Mesenteric fat pad (tissue), 1 donor: ENCODE results near the gene MED19. TPM values are rescaled to one million over a fixed set of nuclear protein-coding genes. Genes with fewer than 3 reads are reported as not detected.
"Not testable (repeated sequence)": the region's sequence is repeated elsewhere in the genome, so short reads cannot be mapped to it uniquely, and the experiment has no call there.

Source experiments
- DNase-seq: peaks from one replicate; pipeline ENCODE4 v3.0.0-alpha.2; 2020; ENCODE audit warnings: low spot score
- long read RNA-seq: library from polyadenylated mRNA; unstranded; transcript quantifications from one replicate; pipeline ENCODE4 v2.0.0, GENCODE V29; 2020
- total RNA-seq: library from RNA; stranded (reverse); fragmentation: NEBNext Ultra II Directional; extraction: Animal tissue kit (Norgen Biotek cat#: 25700); gene quantifications from one replicate; pipeline ENCODE4 v1.2.1, GENCODE V29; 2021
- donor health status: DM: yes; HTN: yes; CAD: no.

The MED19 gene, protein sequence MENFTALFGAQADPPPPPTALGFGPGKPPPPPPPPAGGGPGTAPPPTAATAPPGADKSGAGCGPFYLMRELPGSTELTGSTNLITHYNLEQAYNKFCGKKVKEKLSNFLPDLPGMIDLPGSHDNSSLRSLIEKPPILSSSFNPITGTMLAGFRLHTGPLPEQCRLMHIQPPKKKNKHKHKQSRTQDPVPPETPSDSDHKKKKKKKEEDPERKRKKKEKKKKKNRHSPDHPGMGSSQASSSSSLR
- total RNA-seq: 14.4 TPM
- long read RNA-seq, transcript MED19-202 (5 exons, 1,203 nt): major isoform, 8 of 15 reads
- long read RNA-seq, partial matches to known transcripts: 1 of 15 reads
- long read RNA-seq, other reads (novel, unspliced or antisense): 3 of 15 reads

DNA sequence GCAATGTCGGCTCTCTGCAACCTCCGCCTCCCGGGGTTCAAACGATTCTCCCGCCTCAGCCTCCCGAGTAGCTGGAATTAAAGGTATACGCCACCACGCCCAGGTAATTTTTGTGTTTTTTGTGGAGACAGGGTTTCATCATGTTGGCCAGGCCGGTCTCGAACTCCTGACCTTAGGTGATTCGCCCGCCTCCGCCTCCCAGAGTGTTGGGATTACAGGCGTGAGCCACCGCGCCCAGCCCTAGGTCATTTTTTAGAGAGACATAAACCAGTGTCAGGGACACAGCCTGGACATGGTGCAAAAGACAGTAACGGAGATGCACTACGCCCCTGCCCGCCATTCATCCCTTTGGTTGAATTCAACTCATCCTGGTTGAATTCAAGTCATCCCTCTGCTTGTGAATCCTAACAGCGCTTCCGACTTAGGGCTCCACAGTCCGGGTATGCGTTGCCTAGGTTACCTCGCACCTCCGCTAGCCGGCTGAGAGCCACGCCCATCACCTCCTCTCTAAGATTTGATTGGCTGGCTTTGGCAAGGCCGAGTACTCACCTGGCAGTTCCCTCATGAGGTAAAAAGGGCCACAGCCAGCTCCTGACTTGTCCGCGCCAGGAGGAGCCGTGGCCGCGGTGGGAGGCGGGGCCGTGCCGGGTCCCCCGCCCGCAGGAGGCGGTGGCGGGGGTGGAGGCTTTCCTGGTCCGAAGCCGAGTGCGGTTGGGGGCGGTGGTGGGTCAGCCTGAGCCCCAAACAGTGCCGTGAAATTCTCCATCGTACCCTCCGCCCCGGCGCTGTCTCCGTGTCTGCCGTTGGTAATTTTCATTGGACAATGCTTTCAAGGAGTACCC lies at the start of gene MED19:
TSS of gene MED19 (minus strand) at position 802 of the 842 bp plus-strand sequence. CDS start at position 766, 36 bp downstream.
- DNase-seq: peak; percentile 92

DNA sequence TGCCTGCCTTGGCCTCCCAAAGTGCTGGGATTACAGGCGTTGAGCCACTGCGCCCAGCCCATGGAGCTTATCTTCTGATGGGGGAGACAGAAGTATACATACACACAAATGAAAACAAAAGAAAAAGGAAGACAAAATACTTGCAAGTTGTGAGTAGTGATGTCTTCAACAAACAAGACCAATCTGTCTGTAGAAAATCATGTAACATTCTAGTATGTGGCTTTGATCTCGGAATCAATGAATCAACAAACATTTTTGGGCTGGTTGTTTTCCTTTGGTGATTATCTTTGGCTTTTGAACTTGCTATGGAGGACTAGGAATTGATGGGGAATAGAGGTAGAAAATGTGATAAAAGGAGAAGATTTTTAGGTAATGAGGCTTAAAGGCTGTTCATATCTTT lies 46.2 kb upstream of the MED19 start:
- no peak for DNase-seq

DNA sequence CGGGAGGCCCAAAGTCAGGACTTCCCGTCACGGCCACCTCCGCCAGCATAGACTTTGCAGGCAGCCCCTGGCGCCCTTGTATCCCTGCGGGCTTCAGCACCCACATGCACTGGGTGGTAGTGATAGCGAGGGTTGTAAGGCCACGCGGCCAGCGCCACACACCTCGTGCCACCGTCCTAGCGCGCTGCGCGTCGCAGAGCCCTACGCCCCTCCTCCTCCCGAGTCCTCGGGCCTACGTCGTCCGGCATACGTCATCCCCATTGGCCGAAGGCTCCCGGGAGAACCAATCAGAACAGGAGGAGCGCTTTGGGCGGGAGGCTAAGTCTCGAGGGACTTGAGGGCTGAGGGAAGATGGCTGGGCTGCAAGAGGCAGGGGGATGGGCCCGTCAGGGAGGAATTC lies 40.9 kb upstream of the MED19 start:
- no peak for DNase-seq

DNA sequence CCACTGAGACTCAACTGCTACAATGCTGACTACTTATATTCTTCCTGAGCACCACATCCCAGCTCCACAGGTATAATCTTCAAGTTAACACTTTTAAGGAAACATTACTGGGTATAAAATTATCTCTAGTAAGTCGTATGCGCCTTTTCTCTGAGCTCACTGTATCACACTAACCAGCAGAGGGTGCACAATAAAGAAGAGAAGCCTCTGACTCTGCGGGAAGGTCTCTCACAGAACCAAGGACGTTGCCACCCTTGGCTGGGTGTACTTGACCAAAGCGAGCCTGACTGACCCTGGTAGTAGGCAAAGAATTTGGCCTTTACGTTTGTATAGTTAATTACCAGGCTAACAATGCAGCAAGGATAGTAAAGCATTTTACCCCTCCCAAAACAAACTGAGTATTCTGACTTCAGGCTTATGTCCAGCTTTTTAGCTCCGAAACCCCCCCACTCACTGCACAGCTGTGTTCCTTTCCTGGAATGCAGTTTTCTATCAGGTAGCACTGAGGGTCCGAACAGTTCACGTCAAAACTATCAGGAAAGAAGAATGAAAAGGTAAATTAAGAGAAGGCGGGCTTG lies 39.8 kb upstream of the MED19 start, which contains the start of gene BTBD18:
TSS of gene BTBD18 (minus strand) at position 144 of the 578 bp plus-strand sequence. CDS start 631 bp downstream, outside the sequence.
- no peak for DNase-seq

DNA sequence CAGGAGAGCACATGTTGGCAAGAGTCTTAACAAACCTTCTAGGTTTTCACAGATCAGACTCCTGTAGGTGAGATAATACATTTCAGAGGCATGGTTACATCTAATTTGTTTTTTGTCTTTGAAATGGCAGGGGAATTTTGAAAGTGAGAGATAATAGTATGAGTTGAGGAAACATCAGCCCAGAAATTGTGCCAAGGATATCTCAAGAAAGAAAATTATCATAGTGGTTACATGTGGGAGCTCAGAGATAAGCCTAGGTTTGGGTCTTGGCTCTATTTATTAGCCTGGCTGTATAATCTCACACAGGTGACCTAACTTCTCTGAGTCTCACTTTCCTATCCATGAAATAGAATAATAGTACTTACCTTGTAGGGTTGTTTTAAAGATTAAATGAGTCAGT lies 39.2 kb upstream of the MED19 start:
- DNase-seq: no peak

DNA sequence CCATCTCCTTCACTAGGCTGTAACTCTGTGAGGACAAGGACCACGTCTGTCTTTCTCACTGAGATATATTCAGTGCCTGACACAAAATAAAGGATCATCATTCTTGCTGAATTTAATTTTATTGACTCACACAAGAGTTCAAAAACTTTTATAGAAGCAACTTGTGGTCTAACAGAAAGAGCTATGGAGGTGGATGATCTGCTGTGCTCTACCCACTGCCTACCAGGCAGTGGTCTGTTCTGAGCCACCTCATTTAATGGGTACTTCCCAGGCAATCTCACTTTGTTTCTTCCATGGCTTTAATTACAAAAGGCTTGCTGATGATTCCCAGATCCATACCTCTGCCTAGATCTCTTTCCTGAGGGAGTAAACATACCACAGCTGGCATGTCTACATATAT lies 34.9 kb upstream of the MED19 start:
- no peak for DNase-seq

DNA sequence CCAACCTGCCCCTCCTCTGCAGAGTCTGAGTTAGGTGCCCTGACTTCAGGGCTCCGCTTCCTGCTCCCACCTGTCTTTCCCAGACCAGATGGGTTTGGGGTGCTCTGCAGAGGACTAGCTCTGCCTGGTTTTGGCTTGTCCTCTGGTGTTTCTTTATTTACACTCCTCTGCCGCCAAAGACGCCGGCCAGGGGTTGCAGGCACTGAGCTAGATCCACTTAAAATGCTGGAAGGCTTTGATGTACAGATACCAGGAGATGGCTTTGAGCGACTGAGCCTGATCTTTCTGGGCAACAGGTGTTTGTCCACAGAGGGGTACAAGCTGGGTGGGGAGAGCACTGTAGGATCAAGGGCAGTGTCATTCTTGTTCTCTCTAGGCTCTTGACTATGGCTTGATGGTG lies 33.2 kb upstream of the MED19 start:
- DNase-seq: no peak

DNA sequence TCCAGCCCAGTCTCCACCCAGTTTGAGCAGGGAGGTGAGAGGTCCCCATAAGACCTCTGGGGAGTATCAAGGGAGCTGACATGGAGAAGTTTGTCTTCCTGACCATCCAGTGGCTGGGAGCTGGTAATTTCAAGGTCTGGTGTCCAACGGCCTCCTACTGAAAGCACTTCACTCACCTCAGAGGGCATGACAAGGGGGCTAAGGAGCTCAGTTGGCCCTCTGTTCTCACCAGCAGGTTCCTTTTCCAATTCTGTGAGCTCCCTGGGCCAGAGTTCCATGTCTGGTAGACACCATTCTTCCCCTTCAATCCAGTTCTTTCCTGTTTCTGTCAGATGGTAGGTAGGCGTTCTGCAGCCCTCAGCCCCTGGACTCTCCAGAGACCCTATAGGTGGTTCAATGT lies 32.3 kb upstream of the MED19 start:
- no peak for DNase-seq

DNA sequence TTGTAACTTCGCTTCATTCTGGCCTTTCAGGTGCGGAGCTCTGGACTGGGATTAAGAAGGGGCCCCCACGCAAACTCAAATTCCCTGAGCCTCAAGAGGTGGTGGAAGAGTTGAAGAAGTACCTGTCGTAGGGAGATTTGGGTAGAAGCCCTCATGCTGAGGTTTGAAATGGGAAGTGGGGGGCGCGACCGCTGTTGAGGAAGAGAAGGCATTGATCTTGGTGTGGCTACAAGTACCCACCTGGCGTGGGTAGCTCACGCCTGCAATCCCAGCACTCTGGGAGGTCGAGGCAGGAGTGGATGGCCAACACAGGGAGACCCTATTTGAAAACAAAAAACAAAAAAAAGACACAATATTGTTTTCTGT lies 30.1 kb upstream of the MED19 start:
- DNase-seq: no peak

DNA sequence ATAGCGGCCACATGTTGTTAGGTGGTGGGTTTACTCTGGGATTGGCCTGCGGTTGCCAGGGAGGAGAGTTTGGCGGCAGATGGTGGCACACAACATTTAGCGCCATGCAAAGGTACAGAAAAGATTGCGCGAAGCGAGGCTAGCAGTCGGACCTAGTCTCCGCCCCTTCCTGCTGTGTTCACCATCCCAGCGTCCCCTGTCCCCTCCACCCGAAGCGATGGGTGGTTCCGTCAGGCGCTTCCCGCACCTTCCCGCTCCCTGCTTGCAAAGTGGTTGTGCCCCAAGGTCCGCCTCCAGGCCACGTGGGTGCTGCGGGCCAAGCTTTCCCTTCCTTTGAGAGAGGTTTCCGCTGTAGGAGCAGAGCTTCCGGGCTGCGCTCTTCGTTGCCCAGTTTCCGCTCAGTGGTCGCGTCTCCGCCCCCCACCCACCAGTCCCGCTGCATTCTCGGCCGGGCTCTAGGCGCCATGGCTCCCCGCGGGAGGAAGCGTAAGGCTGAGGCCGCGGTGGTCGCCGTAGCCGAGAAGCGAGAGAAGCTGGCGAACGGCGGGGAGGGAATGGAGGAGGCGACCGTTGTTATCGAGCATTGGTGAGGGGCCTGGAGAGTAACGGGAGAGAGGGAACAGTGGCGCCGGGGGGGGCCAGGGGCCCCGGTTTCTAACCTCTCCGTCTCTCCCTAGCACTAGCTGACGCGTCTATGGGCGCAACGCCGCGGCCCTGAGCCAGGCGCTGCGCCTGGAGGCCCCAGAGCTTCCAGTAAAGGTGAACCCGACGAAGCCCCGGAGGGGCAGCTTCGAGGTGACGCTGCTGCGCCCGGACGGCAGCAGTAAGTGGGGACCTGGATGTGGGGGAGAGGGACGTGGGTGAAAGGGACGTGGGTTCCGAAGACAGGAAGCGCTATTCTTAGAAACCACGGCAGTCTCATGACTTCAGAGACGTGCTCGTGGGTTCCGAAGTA lies 29.4 kb upstream of the MED19 start, which contains the start of gene SELENOH:
TSS of gene SELENOH (plus strand) at position 360 of the 955 bp plus-strand sequence. CDS start at position 465, 105 bp downstream.
- peak; percentile 97 for DNase-seq

DNA sequence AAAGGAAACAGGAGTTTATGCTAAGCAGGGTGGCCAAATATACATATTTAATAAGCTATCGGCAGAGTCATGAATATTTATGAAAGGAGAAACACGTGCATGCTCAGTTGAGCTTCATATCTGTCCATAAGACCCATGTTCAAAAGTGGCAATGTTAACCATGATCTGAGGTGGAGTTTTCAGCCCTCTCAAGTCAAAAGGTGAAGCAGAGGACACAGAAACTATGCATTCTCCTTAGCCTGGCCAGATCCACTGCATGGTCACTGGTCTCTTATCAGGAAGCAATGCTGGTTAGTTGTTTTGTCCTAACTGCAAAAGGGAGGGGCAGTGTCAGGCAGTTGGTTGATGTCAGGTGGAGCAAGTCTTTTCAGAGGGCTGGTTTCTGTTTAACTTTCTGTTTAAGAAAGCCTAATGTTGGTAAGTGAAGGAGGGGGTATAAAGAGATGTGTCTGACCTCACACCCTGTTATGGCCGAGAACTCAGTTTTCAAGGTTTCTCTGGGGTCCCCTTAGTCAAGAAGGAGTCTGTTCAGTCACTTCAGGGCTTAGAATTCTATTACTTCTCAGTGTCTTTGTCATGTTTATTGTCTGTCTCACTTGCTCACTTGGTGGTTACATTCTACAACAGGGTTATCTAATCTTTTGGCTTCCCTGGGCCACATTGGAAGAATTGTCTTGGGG lies 23.7 kb upstream of the MED19 start:
- DNase-seq: no peak

DNA sequence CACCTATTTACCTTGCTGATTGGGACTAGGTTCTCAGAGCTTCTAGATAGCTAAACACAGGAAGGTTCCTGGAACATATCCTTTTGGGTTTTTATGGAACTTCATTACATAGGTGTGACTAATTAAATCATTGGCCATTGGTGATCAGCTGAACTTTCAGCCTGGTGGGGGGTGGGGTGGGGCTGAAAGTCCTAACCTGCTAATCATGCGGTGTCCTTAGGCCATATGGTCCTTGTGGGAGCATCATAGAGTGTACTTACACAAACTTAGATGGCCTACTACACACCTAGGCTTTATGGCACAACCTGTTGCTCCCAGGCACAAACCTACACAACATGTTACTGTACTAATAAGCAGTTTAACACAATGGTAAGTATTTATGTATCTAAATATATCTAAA lies 20.6 kb upstream of the MED19 start:
- DNase-seq: no peak

DNA sequence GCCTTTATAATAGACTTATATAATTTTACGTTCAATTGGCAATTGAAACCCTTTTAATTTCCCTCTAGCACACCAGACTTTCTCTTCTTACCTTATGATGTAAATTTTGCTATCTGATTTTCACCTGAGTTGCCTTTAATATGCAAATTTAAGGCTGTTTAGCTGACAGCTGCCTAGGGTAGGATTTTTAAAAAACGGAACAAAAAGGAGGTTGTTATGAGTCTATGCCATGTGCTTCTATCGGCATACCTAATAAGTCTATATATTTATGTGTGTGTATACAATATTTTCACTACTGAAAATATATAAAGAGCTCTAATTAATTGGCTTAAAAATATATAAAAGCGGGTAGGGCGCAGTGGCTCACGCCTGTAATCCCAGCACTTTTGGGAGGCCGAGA lies 17.5 kb upstream of the MED19 start:
- no peak for DNase-seq

DNA sequence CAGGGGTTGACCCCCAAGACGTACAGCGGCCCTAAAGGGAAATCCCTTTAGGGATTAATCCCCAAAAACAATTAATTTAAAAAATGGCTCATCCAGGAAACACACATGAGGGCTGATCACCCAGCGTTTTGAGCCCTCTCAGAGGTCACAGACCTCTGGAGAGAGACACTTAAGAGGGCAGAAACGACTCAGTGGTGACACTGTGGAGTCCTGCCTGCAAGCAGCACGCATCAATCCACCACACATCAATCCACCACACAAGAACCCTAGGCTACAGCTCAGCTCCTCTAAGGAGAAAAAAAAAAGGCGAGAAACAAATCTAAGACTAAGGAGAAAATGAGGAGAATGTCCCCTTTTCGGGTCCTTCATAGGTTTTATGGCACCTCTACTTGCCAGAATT lies 16.8 kb upstream of the MED19 start:
- no peak for DNase-seq

DNA sequence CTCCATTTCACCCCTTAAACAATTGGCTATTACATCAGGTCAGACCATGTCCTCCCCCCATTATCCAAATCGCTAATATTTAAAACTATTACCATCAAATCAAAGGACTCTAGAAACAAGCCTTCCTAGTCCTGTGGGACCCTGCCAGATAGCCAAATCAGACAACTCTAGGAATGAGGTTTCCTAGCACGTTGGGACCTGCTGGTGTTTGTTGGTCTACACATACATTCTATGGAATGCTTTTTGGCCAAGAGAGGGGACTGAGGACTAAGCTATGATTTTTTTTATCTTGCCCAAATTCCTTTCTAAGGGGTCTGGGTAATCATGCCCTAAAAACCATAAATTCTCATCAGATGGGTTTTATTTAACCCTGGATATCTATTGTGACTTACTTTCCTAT lies 15.2 kb upstream of the MED19 start:
- no peak for DNase-seq

DNA sequence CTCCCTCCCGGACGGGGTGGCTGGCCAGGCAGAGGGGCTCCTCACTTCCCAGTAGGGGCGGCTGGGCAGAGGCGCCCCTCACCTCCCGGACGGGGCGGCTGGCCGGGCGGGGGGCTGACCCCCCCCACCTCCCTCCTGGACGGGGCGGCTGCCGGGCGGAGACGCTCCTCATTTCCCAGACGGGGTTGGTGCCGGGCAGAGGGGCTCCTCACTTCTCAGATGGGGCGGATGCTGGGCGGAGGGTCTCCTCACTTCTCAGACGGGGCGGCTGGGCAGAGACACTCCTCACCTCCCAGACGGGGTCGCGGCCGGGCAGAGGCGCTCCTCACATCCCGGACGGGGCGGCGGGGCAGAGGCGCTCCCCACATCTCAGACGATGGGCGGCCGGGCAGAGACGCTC lies 4.7 kb upstream of the MED19 start:
- DNase-seq: not testable (repeated sequence)

DNA sequence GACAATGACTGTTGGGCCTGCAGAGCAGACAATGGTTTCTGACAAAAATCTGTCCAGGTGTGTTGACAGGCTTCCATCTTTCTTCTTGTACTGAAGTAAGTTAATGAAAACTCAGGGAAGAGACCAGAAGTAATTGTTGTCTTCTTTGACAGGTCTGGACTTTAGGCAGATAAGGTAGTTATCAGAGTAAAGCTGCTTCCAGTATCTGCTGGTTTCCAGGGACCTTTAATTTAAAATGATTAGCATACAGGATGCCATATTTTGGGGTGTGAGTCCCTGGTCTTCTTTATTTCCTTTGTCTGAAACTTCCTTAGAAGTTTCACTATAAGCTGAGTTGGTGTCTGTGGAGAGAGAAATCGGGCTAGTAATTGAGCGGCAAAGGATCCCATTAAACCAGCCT lies 1.8 kb upstream of the MED19 start:
- no peak for DNase-seq

DNA sequence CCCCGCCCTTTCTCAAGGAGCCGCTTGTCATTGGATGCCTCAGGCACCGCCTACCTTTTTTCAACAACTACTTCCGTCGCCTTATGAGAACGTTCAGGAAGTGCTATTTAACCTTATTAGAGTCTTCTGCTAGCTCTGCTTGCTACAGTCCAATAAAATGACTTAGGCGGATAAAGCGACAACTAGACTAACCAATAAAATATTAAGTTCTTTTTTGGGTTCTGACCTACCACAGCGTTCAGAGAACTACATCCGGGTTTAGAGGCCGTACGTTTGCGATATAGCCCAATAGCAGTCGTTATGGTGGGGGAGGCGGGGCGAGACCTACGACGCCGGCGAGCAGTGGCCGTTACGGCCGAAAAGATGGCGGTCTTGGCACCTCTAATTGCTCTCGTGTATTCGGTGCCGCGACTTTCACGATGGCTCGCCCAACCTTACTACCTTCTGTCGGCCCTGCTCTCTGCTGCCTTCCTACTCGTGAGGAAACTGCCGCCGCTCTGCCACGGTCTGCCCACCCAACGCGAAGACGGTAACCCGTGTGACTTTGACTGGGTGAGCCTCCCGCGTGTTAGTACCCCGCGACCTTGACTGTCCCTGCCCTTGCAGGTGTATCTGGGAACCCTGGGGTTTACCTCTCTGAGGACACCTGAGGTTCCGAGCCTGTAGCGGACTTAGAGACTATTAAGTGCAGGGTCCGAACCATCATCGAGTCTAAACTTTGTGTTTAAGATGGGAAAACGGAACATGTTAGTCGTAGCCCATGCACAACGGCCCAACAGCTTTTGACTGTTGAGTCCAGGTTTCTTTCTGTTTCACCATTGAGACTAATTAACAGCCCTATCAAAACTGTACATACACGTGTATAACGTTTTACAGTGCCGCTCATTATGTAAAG lies 488 bp upstream of the MED19 start, which contains the start of gene TMX2:
TSS of gene TMX2 (plus strand) at position 338 of the 895 bp plus-strand sequence. CDS start at position 364, 26 bp downstream.
- DNase-seq: peak; percentile 96

DNA sequence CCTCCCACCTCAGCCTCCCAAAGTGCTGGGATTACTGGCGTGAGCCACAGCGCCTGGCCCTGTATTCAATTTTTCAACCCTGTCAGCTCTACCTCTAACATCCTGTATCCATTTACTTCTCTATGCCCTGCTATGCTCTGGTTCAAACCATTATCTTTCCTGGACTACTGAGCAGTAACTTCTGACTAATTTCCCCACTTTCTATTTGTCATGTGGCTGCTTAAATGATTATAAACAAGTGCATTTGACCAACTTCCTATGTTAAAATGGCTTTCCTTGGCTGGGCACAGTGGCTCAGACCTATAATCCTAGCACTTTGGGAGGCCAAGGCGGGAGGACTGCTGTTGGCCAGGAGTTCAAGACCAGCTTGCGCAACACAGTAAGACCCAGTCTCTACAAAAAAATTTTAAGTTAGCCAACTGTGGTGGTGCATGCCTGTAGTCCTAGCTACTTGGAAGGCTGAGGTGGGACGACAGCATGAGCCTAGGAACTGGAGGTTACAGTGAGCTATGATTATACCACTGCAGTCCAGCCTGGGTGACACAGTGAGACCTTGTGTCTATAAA lies 2.1 kb downstream of the MED19 start:
- DNase-seq: no peak
